GM12891 (cell line): Measurements from ENCODE around the gene CDK19.

Experiments
- POLR2A ChIP-seq: IDR thresholded peaks from 2 replicates; pipeline ENCODE4 v1.6.1; 2011; ENCODE audit warnings: low read depth, low read length, control low read depth
- POLR2AphosphoS5 ChIP-seq: IDR thresholded peaks from 2 replicates; pipeline ENCODE4 v1.6.1; 2011; ENCODE audit warnings: low read depth, low read length, control low read depth
- TAF1 ChIP-seq: IDR thresholded peaks from 2 replicates; pipeline ENCODE4 v1.6.1; 2011; ENCODE audit warnings: low read depth, low read length, control low read depth

DNA sequence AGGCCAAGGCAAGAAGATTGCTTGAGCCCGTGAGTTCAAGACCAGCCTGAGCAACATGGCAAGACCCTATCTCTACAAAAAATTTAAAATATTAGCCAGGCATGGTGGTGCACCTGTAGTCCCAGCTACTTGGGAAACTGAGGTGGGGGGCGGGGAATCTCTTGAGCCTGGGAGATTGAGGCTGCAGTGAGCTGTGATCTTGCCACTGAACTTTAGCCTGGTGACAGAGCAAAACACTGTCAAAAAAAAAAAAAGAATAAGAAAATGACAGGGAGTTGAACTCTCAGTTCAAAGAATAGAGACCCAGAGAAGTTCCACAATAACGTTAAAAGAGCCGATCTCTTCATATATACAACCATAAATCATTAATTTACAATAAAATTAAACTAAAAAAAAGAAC, 34.5 kb upstream of the CDK19 start:
- TF ChIP-seq POLR2A, result no peak
- no peak for TF ChIP-seq TAF1
- TF ChIP-seq POLR2AphosphoS5, result no peak
